ENCODE measurements around the gene GAL3ST2.

GAL3ST2 gene

GRCh38 chr2:241743620-241744019 lies 33.0 kb upstream of the GAL3ST2 start:
- DNase-seq (ENCODE audit: low read depth, low spot score): no peak
- Histone ChIP-seq H3K27ac (no peak overlapping the region), H3K36me3 (ENCODE audit: insufficient read depth, low read length) (peaks cover 27% of the 10 kb centered on the region; the same call in 1 of the 2 replicates), H3K4me3 (no peak overlapping the region), H3K9me3 (ENCODE audit: low read depth, low read length) (no peaks in the 10 kb centered on the region), H3K9ac (ENCODE audit: insufficient read length) (no peak overlapping the region)
- TF ChIP-seq POLR2AphosphoS5 (IDR thresholded peaks at IDR 0.05; ENCODE audit: borderline replicate concordance, low read depth, low read length) (no peak), FOXP2 (optimal IDR thresholded peaks at IDR 0.05; ENCODE audit: control extremely low read depth, extremely low read length, insufficient read depth) (no peak), EZH2 (IDR thresholded peaks at IDR 0.05) (no peak)

- no peak overlapping the region for H3K9ac ChIP-seq (ENCODE audit: insufficient read length)
- no peak overlapping the region for H3K4me3 ChIP-seq
- TF ChIP-seq POLR2AphosphoS5 (IDR thresholded peaks at IDR 0.05; ENCODE audit: borderline replicate concordance, low read depth, low read length): no peak
- TF ChIP-seq EZH2 (IDR thresholded peaks at IDR 0.05): no peak
- H3K27ac ChIP-seq: no peak overlapping the region
- no peak for DNase-seq (ENCODE audit: low read depth, low spot score)
- peaks cover 30% of the 10 kb centered on the region; the same call in 1 of the 2 replicates for H3K36me3 ChIP-seq (ENCODE audit: insufficient read depth, low read length)
- H3K9me3 ChIP-seq (ENCODE audit: low read depth, low read length): no peaks in the 10 kb centered on the region
Observed at GRCh38 chr2:241744028-241744754, 32.4 kb upstream of the GAL3ST2 start.

GRCh38 chr2:241745276-241745675 lies 31.3 kb upstream of the GAL3ST2 start:
- TF ChIP-seq EZH2 (IDR thresholded peaks at IDR 0.05) (no peak), POLR2AphosphoS5 (IDR thresholded peaks at IDR 0.05; ENCODE audit: borderline replicate concordance, low read depth, low read length) (no peak), FOXP2 (optimal IDR thresholded peaks at IDR 0.05; ENCODE audit: control extremely low read depth, extremely low read length, insufficient read depth) (no peak)
- Histone ChIP-seq H3K4me3 (no peak overlapping the region), H3K36me3 (ENCODE audit: insufficient read depth, low read length) (peaks cover 31% of the 10 kb centered on the region; the same call in 1 of the 2 replicates), H3K9ac (ENCODE audit: insufficient read length) (no peak overlapping the region), H3K9me3 (ENCODE audit: low read depth, low read length) (no peaks in the 10 kb centered on the region), H3K27ac (no peak overlapping the region)
- DNase-seq (ENCODE audit: low read depth, low spot score): no peak

GRCh38 chr2:241746084-241746483 lies 30.5 kb upstream of the GAL3ST2 start:
- no peak for TF ChIP-seq FOXP2 (optimal IDR thresholded peaks at IDR 0.05; ENCODE audit: control extremely low read depth, extremely low read length, insufficient read depth)
- no peak for TF ChIP-seq POLR2AphosphoS5 (IDR thresholded peaks at IDR 0.05; ENCODE audit: borderline replicate concordance, low read depth, low read length)
- TF ChIP-seq EZH2 (IDR thresholded peaks at IDR 0.05): no peak
- no peak overlapping the region for H3K9ac ChIP-seq (ENCODE audit: insufficient read length)
- H3K9me3 ChIP-seq (ENCODE audit: low read depth, low read length): no peaks in the 10 kb centered on the region
- DNase-seq (ENCODE audit: low read depth, low spot score): no peak
- H3K4me3 ChIP-seq: no peak overlapping the region
- H3K36me3 ChIP-seq (ENCODE audit: insufficient read depth, low read length): peaks cover 32% of the 10 kb centered on the region; the same call in 1 of the 2 replicates
- no peak overlapping the region for H3K27ac ChIP-seq

- no peak overlapping the region for H3K4me3 ChIP-seq
- H3K9me3 ChIP-seq (ENCODE audit: low read depth, low read length): no peaks in the 10 kb centered on the region
- H3K9ac ChIP-seq (ENCODE audit: insufficient read length): no peak overlapping the region
- no peak for DNase-seq (ENCODE audit: low read depth, low spot score)
- TF ChIP-seq POLR2AphosphoS5 (IDR thresholded peaks at IDR 0.05; ENCODE audit: borderline replicate concordance, low read depth, low read length) (no peak), EZH2 (IDR thresholded peaks at IDR 0.05) (no peak), FOXP2 (optimal IDR thresholded peaks at IDR 0.05; ENCODE audit: control extremely low read depth, extremely low read length, insufficient read depth) (no peak)
- peaks cover 33% of the 10 kb centered on the region; the same call in 1 of the 2 replicates for H3K36me3 ChIP-seq (ENCODE audit: insufficient read depth, low read length)
- H3K27ac ChIP-seq: no peak overlapping the region
Observed at GRCh38 chr2:241748468-241749256, 28.0 kb upstream of the GAL3ST2 start.

- no peak overlapping the region for H3K27ac ChIP-seq
- no peak for DNase-seq (ENCODE audit: low read depth, low spot score)
- H3K36me3 ChIP-seq (ENCODE audit: insufficient read depth, low read length): peaks cover 18% of the 10 kb centered on the region; the same call in 1 of the 2 replicates
- no peaks in the 10 kb centered on the region for H3K9me3 ChIP-seq (ENCODE audit: low read depth, low read length)
- TF ChIP-seq FOXP2 (optimal IDR thresholded peaks at IDR 0.05; ENCODE audit: control extremely low read depth, extremely low read length, insufficient read depth) (no peak), EZH2 (IDR thresholded peaks at IDR 0.05) (no peak)
- no peak overlapping the region for H3K4me3 ChIP-seq
- no peak overlapping the region for H3K9ac ChIP-seq (ENCODE audit: insufficient read length)
Observed at GRCh38 chr2:241750076-241750840, 26.4 kb upstream of the GAL3ST2 start.

GRCh38 chr2:241751152-241751551 lies 25.5 kb upstream of the GAL3ST2 start:
- Histone ChIP-seq H3K4me3 (no peak overlapping the region), H3K27ac (no peak overlapping the region), H3K9me3 (ENCODE audit: low read depth, low read length) (no peaks in the 10 kb centered on the region), H3K9ac (ENCODE audit: insufficient read length) (no peak overlapping the region), H3K36me3 (ENCODE audit: insufficient read depth, low read length) (peaks cover 13% of the 10 kb centered on the region; the same call in 1 of the 2 replicates)
- TF ChIP-seq FOXP2 (optimal IDR thresholded peaks at IDR 0.05; ENCODE audit: control extremely low read depth, extremely low read length, insufficient read depth): no peak
- no peak for TF ChIP-seq EZH2 (IDR thresholded peaks at IDR 0.05)
- TF ChIP-seq POLR2AphosphoS5 (IDR thresholded peaks at IDR 0.05; ENCODE audit: borderline replicate concordance, low read depth, low read length): no peak
- no peak for DNase-seq (ENCODE audit: low read depth, low spot score)

GRCh38 chr2:241751776-241752175 lies 24.8 kb upstream of the GAL3ST2 start:
- no peak for DNase-seq (ENCODE audit: low read depth, low spot score)
- Histone ChIP-seq H3K9ac (ENCODE audit: insufficient read length) (no peak overlapping the region), H3K4me3 (no peak overlapping the region), H3K36me3 (ENCODE audit: insufficient read depth, low read length) (peaks cover 11% of the 10 kb centered on the region; the same call in 1 of the 2 replicates), H3K9me3 (ENCODE audit: low read depth, low read length) (no peaks in the 10 kb centered on the region), H3K27ac (no peak overlapping the region)
- TF ChIP-seq FOXP2 (optimal IDR thresholded peaks at IDR 0.05; ENCODE audit: control extremely low read depth, extremely low read length, insufficient read depth): no peak
- no peak for TF ChIP-seq POLR2AphosphoS5 (IDR thresholded peaks at IDR 0.05; ENCODE audit: borderline replicate concordance, low read depth, low read length)
- no peak for TF ChIP-seq EZH2 (IDR thresholded peaks at IDR 0.05)

Measured in SK-N-MC (cell line).